Measurements from ENCODE around the gene MPO.

DNA sequence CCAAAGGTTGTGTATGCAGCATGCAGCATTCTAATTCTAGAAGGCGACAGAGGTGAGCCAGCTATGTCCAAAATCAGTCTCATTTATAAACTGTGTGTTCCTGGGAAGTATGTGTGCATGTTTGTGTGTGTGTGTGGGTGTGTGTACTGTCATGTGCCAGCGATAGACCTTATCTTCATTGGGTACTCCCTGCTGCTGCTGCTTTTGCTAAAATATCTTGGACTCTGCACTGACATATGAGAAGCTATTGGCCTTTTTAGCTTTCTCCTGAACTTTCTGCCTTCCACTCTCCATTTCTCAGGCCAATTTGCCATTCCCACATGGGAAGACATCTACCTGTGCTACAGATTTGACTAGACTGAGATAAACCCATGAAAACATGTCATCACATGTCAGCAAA is 44.3 kb downstream of the MPO start:
- TF ChIP-seq, protein P1, sequence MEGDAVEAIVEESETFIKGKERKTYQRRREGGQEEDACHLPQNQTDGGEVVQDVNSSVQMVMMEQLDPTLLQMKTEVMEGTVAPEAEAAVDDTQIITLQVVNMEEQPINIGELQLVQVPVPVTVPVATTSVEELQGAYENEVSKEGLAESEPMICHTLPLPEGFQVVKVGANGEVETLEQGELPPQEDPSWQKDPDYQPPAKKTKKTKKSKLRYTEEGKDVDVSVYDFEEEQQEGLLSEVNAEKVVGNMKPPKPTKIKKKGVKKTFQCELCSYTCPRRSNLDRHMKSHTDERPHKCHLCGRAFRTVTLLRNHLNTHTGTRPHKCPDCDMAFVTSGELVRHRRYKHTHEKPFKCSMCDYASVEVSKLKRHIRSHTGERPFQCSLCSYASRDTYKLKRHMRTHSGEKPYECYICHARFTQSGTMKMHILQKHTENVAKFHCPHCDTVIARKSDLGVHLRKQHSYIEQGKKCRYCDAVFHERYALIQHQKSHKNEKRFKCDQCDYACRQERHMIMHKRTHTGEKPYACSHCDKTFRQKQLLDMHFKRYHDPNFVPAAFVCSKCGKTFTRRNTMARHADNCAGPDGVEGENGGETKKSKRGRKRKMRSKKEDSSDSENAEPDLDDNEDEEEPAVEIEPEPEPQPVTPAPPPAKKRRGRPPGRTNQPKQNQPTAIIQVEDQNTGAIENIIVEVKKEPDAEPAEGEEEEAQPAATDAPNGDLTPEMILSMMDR (IDR thresholded peaks at IDR 0.05): no peak
- no peak for TF ChIP-seq POLR2A (IDR thresholded peaks at IDR 0.05)
